Measurements from ENCODE around the gene GLRX.

- TF ChIP-seq POLR2A (IDR thresholded peaks at IDR 0.05; ENCODE audit: low read depth, low read length): no peak
- no peak for TF ChIP-seq POLR2AphosphoS5 (IDR thresholded peaks at IDR 0.05; ENCODE audit: low read depth, low read length)
- no peak for TF ChIP-seq TAF1 (IDR thresholded peaks at IDR 0.05; ENCODE audit: low read depth, low read length)
Observed at GRCh38 chr5:95798545-95798944, 24.0 kb downstream of the GLRX start.
